ENCODE results near the gene PDE8A. TPM values are rescaled to one million over a fixed set of nuclear protein-coding genes. Genes with fewer than 3 reads are reported as not detected.

The PDE8A gene
- total and polyA plus RNA-seq, 2 experiments from 2014 or later, result 5.6 to 7.5 TPM

- H3K27ac ChIP-seq (ENCODE audit: low read depth), result no peak overlapping the region
- H3K27ac Mint-ChIP-seq, result no peak overlapping the region
- H3K27me3 Mint-ChIP-seq (ENCODE audit: insufficient read depth, low read depth, poor library complexity), result peaks cover 2% of the 10 kb centered on the region
Measured at GRCh38 chr15:85011160-85011571, 29.5 kb downstream of the PDE8A start.

More at GRCh38 chr15:85011160-85011571, 29.5 kb downstream of the PDE8A start:
- no peak for ATAC-seq
- H3K4me1 ChIP-seq (ENCODE audit: insufficient read depth), result no peaks in the 10 kb centered on the region
- no peaks in the 10 kb centered on the region; the same call in 1 of the 2 replicates for H4K20me1 ChIP-seq (replicated peaks; ENCODE audit: insufficient read depth)
- 0 out of 2 replicates have a peak, but pooled peaks cover 12% of the 10 kb centered on the region for H3K79me2 ChIP-seq (replicated peaks; ENCODE audit: insufficient read depth)
- no peaks in the 10 kb centered on the region for H3K36me3 Mint-ChIP-seq (ENCODE audit: low read depth)
- no peaks in the 10 kb centered on the region for H3K36me3 ChIP-seq (ENCODE audit: insufficient read depth)
- peaks cover 20% of the 10 kb centered on the region for H3K4me1 Mint-ChIP-seq
- no peak for DNase-seq (ENCODE audit: low spot score)
- H3K9me3 Mint-ChIP-seq, result no peaks in the 10 kb centered on the region
- no peaks in the 10 kb centered on the region for H3K27me3 ChIP-seq (ENCODE audit: insufficient read depth)
- no peak overlapping the region for H3K4me2 ChIP-seq
- H2AFZ ChIP-seq, result no peak overlapping the region
- no peak for TF ChIP-seq NANOG (IDR thresholded peaks at IDR 0.05; ENCODE audit: borderline replicate concordance)
- no peak for TF ChIP-seq ZNF462 (CRISPR knock-in tag; IDR thresholded peaks at IDR 0.05)
- TF ChIP-seq REST (IDR thresholded peaks at IDR 0.05; ENCODE audit: unreplicated experiment), result no peak
- no peak for TF ChIP-seq ZNF114 (CRISPR knock-in tag; IDR thresholded peaks at IDR 0.05)
- TF ChIP-seq EZH2 (IDR thresholded peaks at IDR 0.05; ENCODE audit: low read depth, unreplicated experiment), result no peak
- no peak for TF ChIP-seq STAT1 (IDR thresholded peaks at IDR 0.05; ENCODE audit: unreplicated experiment)
- TF ChIP-seq CREB1 (CRISPR knock-in tag; IDR thresholded peaks at IDR 0.05; ENCODE audit: low read depth), result no peak
- no peak for TF ChIP-seq CTCF (conservative IDR thresholded peaks at IDR 0.05; ENCODE audit: low read depth in 2 of 2)
- no peaks in the 10 kb centered on the region for H3K9me2 ChIP-seq (ENCODE audit: insufficient read depth)
- H3K4me3 ChIP-seq, result no peak overlapping the region
- H3F3A ChIP-seq (replicated peaks; ENCODE audit: low read depth), result no peaks in the 10 kb centered on the region
- no peak overlapping the region for H3K4me3 Mint-ChIP-seq
